ENCODE measurements around the gene NLE1. TPM values are rescaled to one million over a fixed set of nuclear protein-coding genes. Genes with fewer than 3 reads are reported as not detected.
"Not testable (repeated sequence)": the region's sequence is repeated elsewhere in the genome, so short reads cannot be mapped to it uniquely, and the experiment has no call there.

Gene NLE1
- total RNA-seq, 1 donor from 2014 or later: 25.8 TPM

DNA sequence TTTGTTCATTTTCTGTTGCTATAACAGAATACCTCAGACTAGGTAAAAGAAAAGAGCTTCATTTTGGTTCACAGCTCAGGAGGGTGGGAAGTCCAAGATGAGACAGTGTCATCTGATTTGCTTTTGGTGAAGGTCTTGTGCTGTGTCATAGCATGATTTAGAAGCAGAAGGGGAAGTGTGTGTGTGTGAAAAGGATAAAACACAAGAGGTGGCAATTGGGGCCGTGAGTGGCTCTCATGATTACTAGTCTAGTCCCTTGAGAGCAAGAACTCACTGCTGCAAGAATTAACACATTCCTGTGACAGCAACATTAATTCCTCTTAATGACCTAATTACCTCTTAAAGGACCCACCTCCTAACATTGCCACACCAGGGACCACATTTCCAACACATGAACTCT is 43.7 kb upstream of the NLE1 start:
- Histone ChIP-seq H3K27ac (no peak overlapping the region), H3K27me3 (no peaks in the 10 kb centered on the region), H3K36me3 (no peaks in the 10 kb centered on the region), H3K4me3 (no peak overlapping the region), H3K9me3 (no peaks in the 10 kb centered on the region), H3K4me1 (no peaks in the 10 kb centered on the region)
- TF ChIP-seq, protein P1, sequence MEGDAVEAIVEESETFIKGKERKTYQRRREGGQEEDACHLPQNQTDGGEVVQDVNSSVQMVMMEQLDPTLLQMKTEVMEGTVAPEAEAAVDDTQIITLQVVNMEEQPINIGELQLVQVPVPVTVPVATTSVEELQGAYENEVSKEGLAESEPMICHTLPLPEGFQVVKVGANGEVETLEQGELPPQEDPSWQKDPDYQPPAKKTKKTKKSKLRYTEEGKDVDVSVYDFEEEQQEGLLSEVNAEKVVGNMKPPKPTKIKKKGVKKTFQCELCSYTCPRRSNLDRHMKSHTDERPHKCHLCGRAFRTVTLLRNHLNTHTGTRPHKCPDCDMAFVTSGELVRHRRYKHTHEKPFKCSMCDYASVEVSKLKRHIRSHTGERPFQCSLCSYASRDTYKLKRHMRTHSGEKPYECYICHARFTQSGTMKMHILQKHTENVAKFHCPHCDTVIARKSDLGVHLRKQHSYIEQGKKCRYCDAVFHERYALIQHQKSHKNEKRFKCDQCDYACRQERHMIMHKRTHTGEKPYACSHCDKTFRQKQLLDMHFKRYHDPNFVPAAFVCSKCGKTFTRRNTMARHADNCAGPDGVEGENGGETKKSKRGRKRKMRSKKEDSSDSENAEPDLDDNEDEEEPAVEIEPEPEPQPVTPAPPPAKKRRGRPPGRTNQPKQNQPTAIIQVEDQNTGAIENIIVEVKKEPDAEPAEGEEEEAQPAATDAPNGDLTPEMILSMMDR (IDR thresholded peaks at IDR 0.05): no peak
- no peak for TF ChIP-seq POLR2A (IDR thresholded peaks at IDR 0.05)
- no peak for TF ChIP-seq POLR2AphosphoS5 (IDR thresholded peaks at IDR 0.05; ENCODE audit: insufficient read depth in 1 of 2, low read depth in 1 of 2)
- peak in 1 of 2 donors; percentile 6 for DNase-seq (ENCODE audit: extremely low spot score in 2 of 2)
- intact Hi-C loops (cut with DNase I): no loop called here

DNA sequence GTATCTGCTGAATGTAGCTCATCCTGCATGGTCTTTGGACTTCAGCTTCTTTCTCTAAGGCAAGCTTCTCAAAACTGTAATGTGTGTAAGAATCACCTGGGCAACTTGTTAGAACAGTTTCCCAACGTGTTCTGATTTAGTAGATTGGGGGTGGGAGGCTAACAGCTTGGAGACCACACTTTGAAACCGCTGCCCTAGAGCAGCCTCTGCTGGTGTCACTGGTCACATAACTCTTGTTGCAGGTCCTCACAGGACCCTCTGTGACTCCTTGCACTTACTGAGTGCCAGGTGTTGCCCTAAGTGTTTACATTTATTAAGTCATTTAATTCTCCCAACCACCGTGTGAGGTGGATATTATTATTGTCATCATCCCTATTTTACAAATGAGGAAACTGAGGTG is 42.2 kb upstream of the NLE1 start:
- intact Hi-C loops (cut with DNase I): no loop called here
- no peaks in the 10 kb centered on the region for H3K36me3 ChIP-seq
- H3K4me3 ChIP-seq: no peak overlapping the region
- H3K9me3 ChIP-seq: no peaks in the 10 kb centered on the region
- H3K27ac ChIP-seq: no peak overlapping the region
- no peaks in the 10 kb centered on the region for H3K27me3 ChIP-seq
- no peaks in the 10 kb centered on the region for H3K4me1 ChIP-seq
- TF ChIP-seq POLR2AphosphoS5 (IDR thresholded peaks at IDR 0.05; ENCODE audit: insufficient read depth in 1 of 2, low read depth in 1 of 2) (no peak), POLR2A (IDR thresholded peaks at IDR 0.05) (no peak)
- TF ChIP-seq, protein P1 (IDR thresholded peaks at IDR 0.05): no peak
- peak in 1 of 2 donors; percentile 47 for DNase-seq (ENCODE audit: extremely low spot score in 2 of 2)

DNA sequence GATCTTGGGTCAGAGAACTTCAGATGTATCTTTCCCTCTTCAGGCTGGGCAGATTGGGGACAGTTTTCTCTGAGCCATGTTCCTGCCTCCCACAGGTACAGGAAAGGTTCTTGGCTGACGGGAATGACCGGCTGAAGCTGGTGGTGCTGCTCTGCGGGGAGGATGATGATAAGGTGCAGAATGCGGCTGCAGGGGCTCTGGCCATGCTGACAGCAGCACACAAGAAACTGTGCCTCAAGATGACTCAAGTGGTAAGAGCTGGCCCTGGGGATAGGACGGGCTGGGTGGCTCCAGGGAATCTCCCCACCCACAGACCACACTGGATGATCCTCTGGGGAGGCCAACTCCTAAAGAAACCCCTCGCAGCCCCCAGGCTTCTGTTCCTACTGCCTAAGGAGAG is 41.2 kb upstream of the NLE1 start:
- H3K4me3 ChIP-seq: no peak overlapping the region
- no peak overlapping the region for H3K27ac ChIP-seq
- H3K36me3 ChIP-seq: no peaks in the 10 kb centered on the region
- no peaks in the 10 kb centered on the region for H3K27me3 ChIP-seq
- no peaks in the 10 kb centered on the region for H3K9me3 ChIP-seq
- intact Hi-C loops (cut with DNase I): no loop called here
- TF ChIP-seq, protein P1 (IDR thresholded peaks at IDR 0.05): no peak
- TF ChIP-seq POLR2A (IDR thresholded peaks at IDR 0.05) (no peak), POLR2AphosphoS5 (IDR thresholded peaks at IDR 0.05; ENCODE audit: insufficient read depth in 1 of 2, low read depth in 1 of 2) (no peak)
- no peaks in the 10 kb centered on the region for H3K4me1 ChIP-seq
- peak in 1 of 2 donors; percentile 69 for DNase-seq (ENCODE audit: extremely low spot score in 2 of 2)

DNA sequence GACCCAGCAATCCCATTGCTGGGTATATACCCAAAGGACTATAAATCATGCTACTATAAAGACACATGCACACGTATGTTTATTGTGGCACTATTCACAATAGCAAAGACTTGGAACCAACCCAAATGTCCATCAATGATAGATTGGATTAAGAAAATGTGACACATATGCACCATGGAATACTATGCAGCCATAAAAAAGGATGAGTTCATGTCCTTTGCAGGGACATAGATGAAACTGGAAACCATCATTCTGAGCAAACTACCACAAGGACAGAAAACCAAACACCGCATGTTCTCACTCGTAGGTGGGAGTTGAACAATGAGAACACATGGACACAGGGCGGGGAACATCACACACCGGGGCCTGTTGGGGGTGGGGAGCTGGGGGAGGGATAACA is 37.3 kb upstream of the NLE1 start:
- H3K9me3 ChIP-seq; H3K4me3 ChIP-seq; H3K27ac ChIP-seq; H3K27me3 ChIP-seq; H3K4me1 ChIP-seq; H3K36me3 ChIP-seq; DNase-seq (ENCODE audit: extremely low spot score in 2 of 2): not testable (repeated sequence)
- intact Hi-C loops (cut with DNase I): loop anchor here (10.0 kb wide), 1 partner anchor 355 kb away; the partner anchor contains the start of gene SLFN12L

DNA sequence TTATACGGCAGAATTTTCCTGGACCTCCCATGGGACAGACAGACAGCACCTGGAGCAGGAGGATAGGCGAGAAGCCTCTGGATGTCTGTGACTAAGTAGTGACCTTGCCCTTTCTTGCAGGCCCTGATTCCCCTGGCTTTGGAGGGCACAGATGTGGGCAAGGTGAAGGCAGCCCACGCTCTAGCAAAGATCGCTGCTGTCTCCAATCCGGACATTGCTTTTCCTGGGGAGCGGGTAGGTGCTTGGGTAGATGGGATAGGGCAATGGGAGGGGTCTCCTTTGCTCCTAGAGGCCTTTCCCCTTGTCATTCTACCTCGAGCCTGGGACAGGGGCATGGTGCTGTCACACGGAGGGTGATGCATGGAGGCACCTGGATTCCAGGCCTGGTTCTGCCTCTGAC is 34.8 kb upstream of the NLE1 start:
- no peak overlapping the region for H3K27ac ChIP-seq
- TF ChIP-seq POLR2AphosphoS5 (IDR thresholded peaks at IDR 0.05; ENCODE audit: insufficient read depth in 1 of 2, low read depth in 1 of 2) (no peak), POLR2A (IDR thresholded peaks at IDR 0.05) (no peak)
- TF ChIP-seq, protein P1 (IDR thresholded peaks at IDR 0.05): no peak
- intact Hi-C loops (cut with DNase I): loop anchor here (10.0 kb wide), 1 partner anchor 358 kb away; the partner anchor contains the start of gene SLFN12L
- no peak for DNase-seq (ENCODE audit: extremely low spot score in 2 of 2)
- H3K27me3 ChIP-seq: no peaks in the 10 kb centered on the region
- H3K36me3 ChIP-seq: no peaks in the 10 kb centered on the region
- H3K4me1 ChIP-seq: peaks cover 1% of the 10 kb centered on the region
- no peaks in the 10 kb centered on the region for H3K9me3 ChIP-seq
- no peak overlapping the region for H3K4me3 ChIP-seq
